Right forelimb (tissue), 1 donor: ENCODE results near the gene HDGFL3.
"Not testable (repeated sequence)": the region's sequence is repeated elsewhere in the genome, so short reads cannot be mapped to it uniquely, and the experiment has no call there.

Source experiments
- DNase-seq: peaks from one replicate; pipeline ENCODE4 v3.0.0-alpha.2; 2018

HDGFL3 gene

GRCh38 chr15:83207660-83208366, at the start of gene HDGFL3:
TSS of gene HDGFL3 (minus strand) at chr15:83207823. CDS start at chr15:83207414, 409 bp downstream.
- peak; percentile 88 for DNase-seq

- DNase-seq = no peak
Observed at GRCh38 chr15:83250781-83251180, 43.2 kb upstream of the HDGFL3 start.

DNA sequence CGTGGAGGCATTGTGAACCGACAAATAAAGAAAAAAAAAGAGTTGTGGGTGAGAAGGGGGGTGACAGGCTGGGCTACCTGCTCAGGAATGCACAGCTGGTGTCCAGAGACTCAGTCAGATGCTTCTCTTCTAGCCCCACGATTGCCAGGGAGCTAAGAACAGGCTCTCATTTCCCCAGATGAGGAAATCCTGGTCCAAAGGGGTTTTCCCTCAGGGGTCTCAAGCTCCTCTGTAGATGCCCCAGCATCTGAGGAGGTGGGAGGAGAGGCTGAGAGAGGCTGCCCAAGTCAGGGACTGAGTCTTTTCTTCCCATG, 41.4 kb upstream of the HDGFL3 start:
- DNase-seq = no peak

- no peak for DNase-seq
Observed at GRCh38 chr15:83248151-83249029, 40.8 kb upstream of the HDGFL3 start.

DNA sequence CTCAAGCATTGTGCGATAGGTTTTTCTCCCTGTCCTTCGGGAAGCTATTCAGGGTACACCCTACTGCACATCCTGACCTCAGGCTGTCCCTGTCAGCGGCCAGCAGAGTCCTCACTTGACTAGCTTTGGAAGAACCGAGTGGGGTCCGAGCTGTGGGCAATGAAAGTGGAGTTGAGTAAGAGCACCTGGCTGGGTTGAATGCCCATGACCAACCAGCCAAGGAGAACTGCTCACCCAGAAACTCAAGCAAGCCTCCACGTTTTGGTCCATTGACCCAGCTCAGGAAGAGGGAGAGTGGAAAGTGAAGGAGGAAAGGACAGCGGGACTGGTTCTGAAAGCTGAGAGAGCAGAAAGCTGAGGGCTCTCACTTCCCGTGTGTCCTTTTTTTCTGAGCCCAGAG, 36.0 kb upstream of the HDGFL3 start:
- no peak for DNase-seq

DNA sequence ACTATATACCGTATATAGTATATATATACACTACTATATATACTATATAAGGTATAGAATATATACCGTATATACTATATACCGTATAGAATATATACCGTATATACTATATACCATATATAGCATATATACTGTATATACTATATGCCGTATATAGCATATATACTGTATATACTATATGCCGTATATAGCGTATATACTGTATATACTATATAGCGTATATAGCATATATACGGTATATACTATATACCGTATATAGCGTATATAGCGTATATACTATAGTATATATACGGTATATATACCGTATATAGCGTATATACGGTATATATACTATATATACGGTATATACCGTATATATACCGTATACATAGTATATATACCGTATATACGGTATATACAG, 22.6 kb upstream of the HDGFL3 start:
- DNase-seq = no peak

DNA sequence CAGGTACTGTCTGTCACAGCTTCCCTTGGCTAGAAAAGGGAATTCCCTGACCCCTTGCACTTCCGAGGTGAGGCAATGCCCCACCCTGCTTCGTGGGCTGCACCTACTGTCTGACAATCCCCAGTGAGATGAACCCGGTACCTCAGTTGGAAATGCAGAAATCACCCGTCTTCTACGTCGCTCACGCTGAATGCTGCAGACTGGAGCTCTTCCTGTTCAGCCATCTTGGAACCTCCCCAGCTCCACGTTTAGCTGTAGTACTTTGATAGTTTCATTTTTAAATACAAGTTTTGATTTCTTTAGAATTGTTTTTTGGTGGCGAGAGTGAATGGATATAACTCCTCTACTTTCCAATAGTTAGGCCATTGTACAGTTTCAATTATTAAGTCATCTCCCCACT, 17.8 kb upstream of the HDGFL3 start:
- no peak for DNase-seq

DNA sequence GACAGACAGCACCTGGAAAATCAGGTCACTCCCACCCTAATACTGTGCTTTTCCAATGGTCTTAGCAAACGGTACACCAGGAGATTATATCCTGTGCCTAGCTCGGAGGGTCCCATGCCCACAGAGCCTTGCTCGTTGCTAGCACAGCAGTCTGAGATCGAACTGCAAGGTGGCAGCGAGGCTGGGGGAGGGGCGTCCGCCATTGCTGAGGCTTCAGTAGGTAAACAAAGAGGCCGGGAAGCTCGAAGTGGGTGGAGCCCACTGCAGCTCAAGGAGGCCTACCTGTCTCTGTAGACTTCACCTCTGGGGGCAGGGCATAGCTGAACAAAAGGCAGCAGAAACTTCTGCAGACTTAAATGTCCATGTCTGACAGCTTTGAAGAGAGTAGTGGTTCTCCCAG, 14.2 kb upstream of the HDGFL3 start:
- not testable (repeated sequence) for DNase-seq

DNA sequence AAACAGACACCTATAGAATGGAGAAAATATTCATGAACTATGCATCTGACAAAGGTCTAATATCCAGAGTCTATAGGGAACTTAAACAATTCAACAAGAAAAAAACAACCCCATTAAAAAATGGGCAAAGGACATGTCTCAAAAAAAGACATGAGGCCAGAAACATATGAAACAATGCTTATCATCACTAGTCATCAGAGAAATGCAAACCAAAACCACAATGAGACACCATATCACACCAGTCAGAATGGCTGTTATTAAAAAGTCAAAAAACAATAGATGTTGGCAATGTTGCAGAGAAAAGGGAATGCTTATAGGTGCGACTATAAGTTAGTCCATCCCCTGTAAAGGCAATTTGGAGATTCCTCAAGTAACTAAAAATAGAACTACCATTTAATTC, 11.4 kb upstream of the HDGFL3 start:
- no peak for DNase-seq

- no peak for DNase-seq
Observed at GRCh38 chr15:83215306-83215705, 7.7 kb upstream of the HDGFL3 start.

DNA sequence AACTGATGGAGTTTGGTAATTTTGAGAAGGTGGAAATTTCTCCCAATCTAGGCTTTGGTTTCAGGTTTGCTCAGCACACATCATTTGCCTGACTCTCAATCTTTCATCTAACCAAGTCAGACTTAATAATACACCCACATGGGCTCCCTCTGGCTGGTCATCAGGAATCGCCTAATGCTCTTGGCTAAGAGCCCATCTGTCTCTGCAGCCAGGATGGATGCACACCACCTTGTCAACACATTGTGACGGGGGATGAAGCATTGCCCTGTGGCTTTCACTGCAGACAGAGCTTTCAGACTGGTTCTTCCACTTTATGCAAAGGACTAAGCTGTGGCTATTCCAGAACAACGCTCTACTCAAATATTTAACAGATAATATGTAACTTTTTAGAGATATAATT, 3.0 kb upstream of the HDGFL3 start:
- no peak for DNase-seq

DNA sequence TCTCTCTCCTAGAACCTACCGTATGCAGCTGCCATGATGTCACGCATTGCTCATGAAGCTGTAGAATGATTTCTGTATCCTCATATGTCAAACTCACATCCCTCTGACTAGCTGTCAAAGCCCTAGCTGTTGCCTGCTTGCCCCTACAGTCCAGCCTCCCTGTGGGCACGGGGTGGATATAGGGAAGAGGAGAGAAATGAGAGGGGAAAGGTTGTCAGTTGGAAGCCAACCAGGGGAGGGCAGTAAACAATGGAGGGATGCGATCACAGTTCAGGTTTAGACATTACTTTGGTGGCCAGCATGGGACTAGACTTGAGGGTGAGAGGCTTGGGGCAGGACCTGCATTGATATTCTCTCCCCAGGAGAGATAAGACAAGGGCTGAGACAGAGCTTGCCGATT, 1.7 kb upstream of the HDGFL3 start:
- DNase-seq = no peak

DNA sequence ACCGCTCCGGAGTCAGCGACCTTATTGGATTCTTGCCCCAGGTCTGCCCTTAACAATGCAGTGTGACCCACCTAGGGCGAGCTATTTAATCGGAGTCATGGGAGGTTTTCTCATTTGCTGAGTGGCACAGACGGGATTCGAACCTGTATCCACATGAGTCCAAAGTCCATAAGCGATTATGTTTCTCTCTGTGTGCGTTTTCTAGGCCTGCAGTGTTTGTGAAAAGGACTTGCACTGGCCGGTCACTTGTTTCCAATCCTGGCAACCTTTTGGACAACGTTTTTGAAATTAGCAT, 691 bp upstream of the HDGFL3 start:
- no peak for DNase-seq

DNA sequence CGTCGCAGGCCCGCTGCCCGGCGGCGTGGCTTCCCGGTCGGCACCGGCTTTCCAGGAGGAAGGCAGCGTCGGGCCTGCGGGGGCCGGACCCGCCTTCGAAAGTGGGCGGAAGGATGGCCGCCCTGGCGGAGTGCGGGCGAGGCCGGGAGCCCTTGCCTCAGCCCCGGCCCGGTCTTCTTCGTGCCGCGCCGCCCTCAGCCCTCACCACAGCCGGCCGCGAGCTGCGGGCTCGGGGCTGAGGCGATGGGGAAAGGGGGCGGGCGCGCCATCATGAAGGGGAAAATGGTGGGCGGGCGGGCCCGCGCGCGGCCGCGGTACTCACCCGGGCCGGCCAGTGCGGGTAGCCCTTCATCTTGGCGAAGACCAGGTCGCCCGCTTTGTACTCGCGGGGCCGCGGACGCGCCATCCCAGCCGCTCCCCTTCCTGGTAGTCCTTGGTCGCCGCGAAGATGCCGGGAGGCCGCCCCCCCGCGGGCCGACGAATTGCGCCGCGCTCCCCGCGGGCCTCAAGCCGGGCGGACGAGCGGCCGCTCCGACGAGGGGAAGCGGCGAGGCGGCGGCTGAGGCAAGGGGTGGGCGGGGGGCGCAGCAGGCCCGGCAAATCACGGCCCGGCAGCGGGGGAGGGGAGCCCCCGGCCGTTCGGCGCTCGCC, 489 bp downstream of the HDGFL3 start:
- peak; percentile 76 for DNase-seq

GRCh38 chr15:83206526-83207008, 1.1 kb downstream of the HDGFL3 start:
- DNase-seq = peak; percentile 77

DNA sequence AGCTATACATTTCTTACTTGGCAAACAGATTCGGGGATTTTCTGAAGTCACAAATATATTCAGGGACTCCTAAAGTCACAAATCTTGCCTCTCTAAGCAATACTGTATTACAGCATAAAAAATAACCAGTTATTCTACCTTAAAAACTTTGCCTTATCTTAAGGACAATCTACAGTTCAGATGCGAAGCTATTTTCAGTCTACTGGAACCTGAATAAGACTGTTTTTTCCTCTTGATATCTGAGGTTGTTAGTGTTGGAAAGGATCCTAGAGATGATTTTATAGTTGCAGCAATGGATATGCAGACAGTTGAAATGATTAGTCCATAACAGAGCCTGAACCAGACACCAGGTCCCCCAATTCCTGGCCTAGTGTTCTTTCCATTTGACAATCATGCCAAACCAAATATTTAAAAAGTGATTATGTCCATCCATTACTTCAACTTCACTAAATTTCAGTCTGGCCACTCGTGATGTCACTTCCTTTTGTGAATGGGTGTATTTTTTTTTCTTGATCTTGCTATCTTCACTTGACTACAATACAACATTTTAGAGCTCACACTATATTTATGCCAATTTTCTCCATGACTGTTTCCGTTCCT, 1.8 kb downstream of the HDGFL3 start:
- DNase-seq = no peak

- no peak for DNase-seq
Observed at GRCh38 chr15:83204697-83205096, 2.9 kb downstream of the HDGFL3 start.

DNA sequence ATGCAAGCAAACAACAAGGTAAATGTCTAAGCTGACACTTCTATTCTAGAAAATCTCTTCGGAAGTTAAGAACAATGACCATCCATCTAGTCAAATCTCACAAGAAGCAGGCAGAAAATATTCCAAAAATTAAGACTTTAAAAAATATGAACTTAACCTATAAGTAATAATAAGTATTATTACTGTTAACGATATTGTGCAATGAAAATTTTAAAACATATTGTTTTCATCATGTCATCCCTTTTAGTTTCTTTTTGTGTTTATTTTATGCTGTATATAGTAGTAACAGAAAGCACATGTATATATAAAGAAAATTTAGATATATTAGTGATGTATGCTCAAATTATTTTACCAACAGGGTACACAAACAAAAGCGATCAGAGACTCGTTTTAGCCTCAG, 4.1 kb downstream of the HDGFL3 start:
- DNase-seq = no peak

DNA sequence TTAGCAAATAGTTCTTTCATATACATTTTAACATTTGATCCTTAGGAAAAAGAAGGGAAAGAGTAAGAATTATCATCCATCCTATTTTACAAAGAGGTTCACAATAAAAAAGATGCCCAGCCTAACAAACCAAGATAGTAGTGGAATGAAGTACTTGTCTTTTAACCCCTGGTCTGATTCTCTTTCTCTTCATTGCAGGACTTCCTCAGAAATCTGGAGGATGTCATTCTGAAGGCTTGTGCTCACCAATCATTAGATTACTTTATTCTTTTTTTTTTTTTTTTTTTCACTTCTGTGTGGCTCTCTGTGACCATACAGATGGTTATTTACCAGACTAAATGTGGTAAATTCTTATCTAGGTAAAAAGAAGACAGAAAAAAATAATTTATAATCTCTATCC, 7.0 kb downstream of the HDGFL3 start:
- DNase-seq = no peak

DNA sequence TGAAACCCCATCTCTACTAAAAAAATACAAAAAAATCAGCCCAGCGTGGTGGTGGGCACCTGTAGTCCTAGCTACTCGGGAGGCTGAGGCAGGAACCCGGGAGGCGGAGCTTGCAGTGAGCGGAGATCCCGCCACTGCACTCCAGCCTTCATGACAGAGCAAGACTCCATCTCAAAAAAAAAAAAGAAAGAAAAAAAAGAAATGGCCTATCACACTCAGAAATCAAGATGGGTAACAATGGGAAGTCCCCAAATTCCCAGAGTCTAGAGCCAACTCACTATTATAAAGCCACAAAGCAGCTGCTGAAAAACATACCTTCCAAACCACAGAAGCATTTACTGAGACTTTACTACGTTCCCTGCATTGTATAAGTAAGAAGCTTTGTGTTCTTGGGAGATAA, 7.5 kb downstream of the HDGFL3 start:
- no peak for DNase-seq

GRCh38 chr15:83199288-83199687, 8.3 kb downstream of the HDGFL3 start:
- DNase-seq = no peak

- DNase-seq = no peak
Observed at GRCh38 chr15:83198476-83198875, 9.1 kb downstream of the HDGFL3 start.

DNA sequence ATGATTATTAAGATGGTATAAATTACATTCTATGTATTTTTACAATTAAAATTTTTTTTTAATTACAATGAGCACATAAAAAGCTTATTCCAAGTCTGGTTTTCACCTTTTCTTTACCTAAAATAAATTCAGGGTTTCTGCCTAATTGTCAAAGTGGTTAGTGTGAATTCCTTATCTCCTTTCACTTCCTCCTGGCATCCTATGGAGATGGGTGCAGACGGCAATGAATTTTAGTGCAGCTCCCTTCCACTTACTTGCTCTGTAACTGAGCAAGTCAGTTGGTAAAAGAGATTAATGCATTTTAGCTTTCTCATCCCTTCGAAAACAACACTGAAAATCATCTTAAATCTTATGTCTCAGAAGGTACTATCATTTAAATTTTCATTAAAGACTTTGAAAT, 13.1 kb downstream of the HDGFL3 start:
- DNase-seq = no peak

DNA sequence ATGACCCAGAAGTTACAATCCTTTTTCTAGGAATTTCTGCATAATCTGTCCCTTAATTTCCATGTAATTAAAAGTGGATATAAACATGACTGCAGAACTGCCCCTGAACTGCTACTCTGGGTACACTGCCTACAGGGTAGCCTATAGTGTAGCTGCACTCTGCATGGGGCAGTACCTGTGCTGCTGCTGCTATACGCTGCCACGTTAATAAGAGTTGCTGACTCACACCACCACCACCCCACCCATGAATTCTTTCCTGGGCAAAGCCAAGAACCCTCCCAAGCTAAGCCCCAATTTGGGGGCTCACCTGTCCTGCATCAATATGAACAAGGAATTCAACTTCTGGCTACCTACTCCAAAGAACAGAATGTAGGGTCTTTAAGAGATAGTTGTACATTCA, 13.9 kb downstream of the HDGFL3 start:
- no peak for DNase-seq
